IPS-NIHi11 (cell line): ENCODE data around the gene ARMC8.

Source experiments
- DNase-seq: peaks from one replicate; pipeline ENCODE4 v3.0.0; 2012; ENCODE audit warnings: mixed read lengths, low spot score

ARMC8 gene

GRCh38 chr3:138197524-138197923 is 10.4 kb downstream of the ARMC8 start:
- DNase-seq = no peak

- DNase-seq = no peak
These were observed 12.8 kb downstream of the ARMC8 start for GRCh38 chr3:138199851-138200250.

- no peak for DNase-seq
These were observed 13.3 kb downstream of the ARMC8 start for GRCh38 chr3:138200424-138200823.

- DNase-seq = no peak
These were observed 16.0 kb downstream of the ARMC8 start for GRCh38 chr3:138202945-138203701.

GRCh38 chr3:138203938-138204337 is 16.8 kb downstream of the ARMC8 start:
- no peak for DNase-seq

- DNase-seq = no peak
These were observed 18.4 kb downstream of the ARMC8 start for GRCh38 chr3:138205527-138205926.

- DNase-seq = no peak
These were observed 19.1 kb downstream of the ARMC8 start for GRCh38 chr3:138206196-138206595.

GRCh38 chr3:138210528-138210927 is 23.4 kb downstream of the ARMC8 start:
- DNase-seq = peak; percentile 8

GRCh38 chr3:138213398-138214085 is 26.4 kb downstream of the ARMC8 start:
- DNase-seq = no peak

GRCh38 chr3:138219255-138219654 is 32.2 kb downstream of the ARMC8 start:
- DNase-seq = no peak

- DNase-seq = no peak
These were observed 33.1 kb downstream of the ARMC8 start for GRCh38 chr3:138220242-138220641.

- no peak for DNase-seq
These were observed 33.7 kb downstream of the ARMC8 start for GRCh38 chr3:138220788-138221187.

GRCh38 chr3:138222131-138222941 is 35.2 kb downstream of the ARMC8 start:
- DNase-seq = no peak

GRCh38 chr3:138222942-138223287 is 35.8 kb downstream of the ARMC8 start:
- DNase-seq = no peak

- DNase-seq = no peak
These were observed 40.5 kb downstream of the ARMC8 start for GRCh38 chr3:138227650-138228049.

GRCh38 chr3:138230525-138230924 is 43.4 kb downstream of the ARMC8 start:
- DNase-seq = no peak

GRCh38 chr3:138232705-138233364 is 45.7 kb downstream of the ARMC8 start:
- DNase-seq = no peak

GRCh38 chr3:138234401-138235179 is 47.5 kb downstream of the ARMC8 start:
- no peak for DNase-seq

GRCh38 chr3:138238711-138239110 is 51.6 kb downstream of the ARMC8 start:
- DNase-seq = no peak

GRCh38 chr3:138241061-138241460 is 54.0 kb downstream of the ARMC8 start:
- DNase-seq = no peak

- no peak for DNase-seq
These were observed 54.6 kb downstream of the ARMC8 start for GRCh38 chr3:138241676-138242075.

GRCh38 chr3:138242466-138242865 is 55.4 kb downstream of the ARMC8 start:
- no peak for DNase-seq
